GM19239 (cell line): ENCODE measurements around the gene STXBP6.

Experiments
- DNase-seq: peaks from one replicate; pipeline ENCODE4 v3.0.0; 2011; ENCODE audit warnings: low spot score; ENCODE audit not compliant: insufficient read length
- FAIRE-seq: peaks from 2 replicates; lab custom pipeline; 2011; peaks lifted over from hg19 to GRCh38; lab: Jason Lieb, UNC

Gene STXBP6

DNA sequence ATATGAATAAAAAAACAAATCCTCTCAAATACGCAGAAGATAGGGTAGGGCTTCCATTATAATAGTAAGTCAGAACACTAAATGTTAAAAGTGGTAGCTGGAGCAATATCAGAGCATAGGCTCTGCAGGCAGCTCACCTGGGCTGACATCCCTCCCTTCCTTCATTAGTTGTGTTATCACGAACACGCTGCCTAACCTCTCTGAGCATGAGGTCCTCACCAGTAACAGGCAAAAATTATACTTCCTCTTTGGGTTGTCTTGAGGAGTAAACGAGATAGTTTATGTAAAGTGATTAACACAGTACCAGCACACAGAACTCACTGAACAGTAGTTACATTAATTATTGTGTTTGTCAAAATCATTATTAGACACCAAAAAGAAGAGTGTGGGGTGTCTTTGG lies 154.3 kb downstream of the STXBP6 start:
- FAIRE-seq (no peak), DNase-seq (no peak)

DNA sequence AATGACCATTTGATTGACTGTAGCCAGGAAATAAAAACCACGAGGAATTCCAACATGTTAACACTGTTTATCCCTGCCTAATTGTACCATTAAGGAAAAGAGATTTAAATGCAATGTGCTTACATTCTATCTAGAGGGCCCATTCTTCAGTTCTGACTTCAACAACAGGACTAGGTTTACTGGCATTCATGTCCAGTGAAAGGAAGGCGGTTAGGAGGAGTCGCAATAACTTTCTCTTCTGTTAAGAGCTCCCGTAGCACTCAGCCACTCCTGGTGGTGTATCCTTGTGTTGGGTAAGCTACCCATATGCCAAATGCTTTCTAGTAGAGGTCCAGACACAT lies 154.7 kb downstream of the STXBP6 start:
- DNase-seq (no peak), FAIRE-seq (no peak)

DNA sequence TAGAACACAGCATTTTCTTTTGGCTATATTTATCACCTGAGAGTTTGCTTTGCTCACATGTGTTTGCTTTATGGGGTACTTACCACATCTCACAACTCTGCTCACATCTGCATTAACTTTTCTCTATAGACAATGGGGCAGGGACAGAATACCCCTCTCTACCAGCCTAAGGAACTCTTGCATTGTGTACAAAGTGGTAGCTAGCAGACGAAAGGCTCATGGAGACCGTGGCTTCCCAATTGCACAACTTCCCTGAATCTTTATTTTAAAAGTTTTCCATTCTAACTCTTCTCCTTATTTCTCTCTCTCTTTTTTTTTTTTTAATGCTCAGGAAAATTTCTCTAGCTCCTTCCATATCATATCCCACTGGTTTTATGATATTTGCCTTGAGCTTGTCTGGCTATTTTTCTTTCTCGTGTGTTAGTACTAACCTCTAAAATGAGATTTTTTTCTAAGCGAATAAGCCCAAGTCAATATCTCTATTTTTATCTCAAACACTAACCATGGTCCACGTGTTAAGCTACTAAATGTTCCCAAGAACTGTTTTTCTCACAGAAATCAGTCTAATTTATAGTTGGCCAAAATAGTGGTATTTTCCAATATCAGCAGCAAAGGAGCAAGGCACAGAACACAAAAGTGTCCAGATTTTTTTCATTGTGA lies 155.2 kb downstream of the STXBP6 start:
- FAIRE-seq (no peak), DNase-seq (no peak)

- FAIRE-seq: no peak
- DNase-seq: no peak
Observed at GRCh38 chr14:24892497-24893051, 157.4 kb downstream of the STXBP6 start.

DNA sequence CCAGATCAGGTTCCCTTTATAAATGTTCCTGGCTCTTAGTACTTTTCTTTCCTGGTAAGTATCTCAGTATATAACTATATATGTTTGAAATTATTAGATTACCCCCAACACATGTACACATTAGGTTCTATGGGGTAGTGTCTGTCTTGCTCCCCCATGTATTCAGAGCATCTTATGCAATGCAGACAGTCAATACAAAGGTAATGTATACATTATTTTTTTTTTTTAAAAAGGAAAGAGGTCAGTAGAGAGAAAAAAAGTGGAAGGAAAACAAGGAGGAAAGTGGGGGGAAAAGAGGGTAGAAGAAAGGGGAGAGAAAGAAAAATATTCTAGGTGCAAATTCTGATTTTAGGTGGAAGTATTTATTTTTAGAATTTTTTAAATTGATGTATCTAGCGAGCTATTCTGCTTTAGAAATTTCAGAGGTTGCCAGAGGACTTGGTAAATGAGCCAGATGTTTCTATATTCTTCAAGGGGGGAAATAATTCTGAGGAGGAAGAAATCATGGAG lies 157.9 kb downstream of the STXBP6 start:
- FAIRE-seq: no peak

DNA sequence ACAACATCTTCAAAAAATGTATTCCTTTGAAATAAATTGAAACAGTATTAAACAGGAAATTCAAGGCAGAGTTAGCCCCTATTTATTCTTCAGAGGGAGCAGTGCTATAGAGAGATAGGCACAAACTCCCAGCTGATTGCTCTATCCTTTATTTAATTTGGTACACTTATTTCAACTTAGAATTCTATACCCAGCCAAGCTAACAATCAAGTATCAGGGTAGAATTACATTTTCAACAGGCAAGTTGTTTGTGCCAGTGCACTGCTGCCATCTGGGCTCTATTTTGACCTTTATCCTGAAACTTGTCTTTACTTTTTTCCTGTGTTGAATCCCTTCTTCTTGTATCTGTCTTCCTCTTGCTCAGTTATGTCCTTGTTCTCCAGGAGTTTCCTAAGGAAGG lies 159.2 kb downstream of the STXBP6 start:
- FAIRE-seq: no peak
- DNase-seq: no peak

More for the DNA sequence above, 157.9 kb downstream of the STXBP6 start:
- DNase-seq: no peak

DNA sequence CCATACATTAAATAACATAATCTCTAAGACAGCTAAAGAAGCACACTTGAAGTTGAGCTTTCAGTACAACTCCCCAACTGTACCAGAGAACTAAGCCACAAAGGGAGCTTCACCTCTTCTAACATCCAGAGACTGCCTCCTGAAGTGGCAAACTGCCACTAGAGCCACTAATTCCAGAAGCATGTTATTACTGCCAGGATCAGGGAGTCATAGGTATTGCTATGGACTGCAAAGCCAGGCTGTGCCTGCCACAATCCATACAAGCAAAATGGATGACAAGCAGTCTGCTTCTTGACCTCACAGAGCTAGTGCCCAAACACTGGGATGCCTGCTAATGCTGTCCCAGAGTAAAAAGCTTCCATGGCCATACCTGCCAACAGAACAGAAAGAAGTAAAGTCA lies 160.1 kb downstream of the STXBP6 start:
- FAIRE-seq (no peak), DNase-seq (no peak)

- no peak for DNase-seq
- FAIRE-seq: no peak
Observed at GRCh38 chr14:24888532-24888931, 161.4 kb downstream of the STXBP6 start.

- FAIRE-seq (no peak), DNase-seq (no peak)
Observed at GRCh38 chr14:24887623-24888304, 162.2 kb downstream of the STXBP6 start.

GRCh38 chr14:24885410-24885913 lies 164.5 kb downstream of the STXBP6 start:
- FAIRE-seq (no peak), DNase-seq (no peak)

DNA sequence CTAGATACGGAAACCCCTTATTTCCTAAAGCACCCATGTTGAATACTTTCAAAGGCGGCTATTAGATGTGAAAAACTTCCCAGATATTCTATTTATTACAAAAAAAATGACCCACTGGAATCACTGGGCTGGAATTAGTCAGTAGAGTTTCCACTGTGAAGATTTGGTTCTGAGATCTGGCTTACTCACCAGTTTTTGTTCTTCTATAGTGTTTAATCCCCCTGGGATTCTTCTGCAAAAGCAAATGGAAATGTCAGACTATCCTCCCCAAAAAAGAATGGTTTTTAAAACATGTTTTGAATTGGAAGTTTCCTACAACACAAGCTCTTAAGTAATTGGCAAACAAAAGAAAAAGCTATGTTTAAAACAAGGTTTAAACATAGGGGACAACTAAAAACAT lies 166.4 kb downstream of the STXBP6 start:
- no peak for DNase-seq
- FAIRE-seq: no peak

- FAIRE-seq (no peak), DNase-seq (no peak)
Observed at GRCh38 chr14:24881116-24881893, 168.6 kb downstream of the STXBP6 start.

DNA sequence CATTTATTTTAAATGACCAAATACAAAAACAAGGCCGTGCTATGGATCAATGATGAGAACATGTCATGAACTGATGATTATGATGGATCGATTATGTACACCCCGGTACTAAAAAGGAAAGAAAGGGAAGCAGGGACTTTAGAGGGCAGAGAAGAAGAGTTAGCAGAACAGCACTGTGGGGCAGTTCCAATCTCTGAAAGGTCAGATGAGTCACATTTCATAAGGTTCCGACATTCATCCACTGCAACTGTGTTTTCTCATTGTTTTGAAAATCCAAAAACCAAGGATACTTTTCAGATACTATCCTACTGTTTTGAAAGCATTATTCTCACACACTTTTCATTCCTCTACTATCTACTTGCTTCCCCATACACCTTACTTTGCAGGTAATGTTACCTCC lies 169.3 kb downstream of the STXBP6 start:
- DNase-seq (no peak), FAIRE-seq (no peak)

- DNase-seq: no peak
- FAIRE-seq: no peak
Observed at GRCh38 chr14:24879661-24880386, 170.1 kb downstream of the STXBP6 start.

DNA sequence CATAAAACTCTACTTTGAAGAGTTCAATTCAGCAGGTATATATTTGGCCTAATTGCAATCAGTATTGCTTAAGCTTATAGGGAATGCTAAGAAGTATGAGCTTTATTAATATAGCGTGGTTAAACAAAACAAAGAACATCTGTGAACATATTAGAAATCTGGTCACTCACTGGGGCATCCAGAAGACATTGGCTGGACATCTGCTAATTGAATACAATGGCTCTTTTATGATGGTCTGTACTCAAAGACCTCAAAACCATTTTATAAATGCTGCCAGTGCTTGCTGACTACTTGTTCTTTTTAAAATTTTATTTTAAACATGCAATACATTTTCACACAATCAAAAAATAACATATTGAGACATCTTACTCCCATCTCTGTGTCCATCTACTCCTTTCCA lies 173.0 kb downstream of the STXBP6 start:
- no peak for FAIRE-seq
- DNase-seq: no peak

- DNase-seq: no peak
- no peak for FAIRE-seq
Observed at GRCh38 chr14:24875991-24876878, 173.7 kb downstream of the STXBP6 start.

DNA sequence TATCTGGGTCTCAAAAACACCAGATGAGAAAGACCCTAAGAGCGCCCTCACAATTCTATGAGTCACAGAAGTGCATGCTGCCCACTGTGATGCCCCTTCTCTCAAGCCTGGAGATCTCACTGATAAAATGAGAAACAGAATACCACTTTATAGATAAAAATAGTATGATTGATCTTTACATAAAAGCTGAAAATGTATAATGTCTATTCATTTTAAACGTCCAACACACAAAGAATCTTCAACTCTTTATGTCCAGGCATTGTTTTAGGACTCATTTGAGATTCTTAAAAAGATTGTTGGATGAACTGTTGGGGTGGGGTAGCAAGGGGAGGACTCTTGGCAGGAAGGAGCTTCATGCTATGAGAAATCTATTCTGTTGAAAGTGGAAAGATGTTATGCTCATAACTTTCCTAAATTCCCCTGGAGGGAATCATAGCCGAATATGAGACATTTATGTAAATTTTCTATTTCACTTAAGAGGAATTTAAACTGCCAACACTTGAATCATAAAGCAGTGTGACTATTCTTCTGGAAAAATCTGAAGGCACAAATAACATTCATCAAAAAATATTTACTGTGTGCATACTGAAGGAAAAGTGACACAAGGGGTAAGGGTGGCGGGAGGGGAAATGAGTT lies 174.6 kb downstream of the STXBP6 start:
- FAIRE-seq (no peak), DNase-seq (no peak)

DNA sequence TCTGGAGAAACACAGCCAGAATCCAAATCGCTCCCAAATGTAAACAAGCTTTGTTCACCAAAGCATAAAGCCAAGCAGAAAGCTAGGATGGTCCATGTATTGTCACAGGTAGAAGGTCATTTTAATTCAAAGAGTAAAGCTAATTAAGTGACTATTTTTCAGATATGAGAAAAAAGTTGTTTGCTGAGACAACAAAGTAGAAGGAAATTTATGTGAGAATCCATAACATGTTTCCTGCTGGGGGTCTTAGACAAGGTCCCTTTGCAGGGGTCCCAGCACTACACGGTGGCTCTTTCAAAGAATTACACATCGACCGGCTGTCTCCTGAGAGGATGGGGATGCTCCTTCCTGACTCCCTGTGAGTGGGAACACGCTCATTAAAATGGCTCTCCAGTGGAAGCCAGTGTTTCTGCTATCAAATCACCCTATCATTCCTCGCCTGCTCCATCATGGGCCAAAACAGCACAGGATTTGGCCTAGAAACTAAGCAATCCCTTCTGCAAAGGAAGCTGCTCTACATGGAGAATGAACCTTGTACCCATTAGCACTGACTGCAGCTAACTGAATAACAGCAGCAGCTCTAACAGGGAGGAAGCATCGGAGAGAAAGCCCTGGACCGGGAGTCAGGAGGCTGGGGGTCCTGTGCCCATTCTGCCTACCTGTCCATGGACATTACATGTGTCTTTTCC lies 175.3 kb downstream of the STXBP6 start:
- no peak for FAIRE-seq

More for the DNA sequence above, 175.3 kb downstream of the STXBP6 start:
- DNase-seq: no peak
